ACHN (cell line): ENCODE data around the gene SLC16A4.
"Not testable (repeated sequence)": the region's sequence is repeated elsewhere in the genome, so short reads cannot be mapped to it uniquely, and the experiment has no call there.

Source experiments
- DNase-seq: peaks from one replicate; pipeline ENCODE4 v3.0.0-alpha.2; 2015
- in situ Hi-C: cut with HindIII; loops from 2 replicates; pipeline ENCODE4 v1.10.0; 2017; ENCODE audit warnings: low sequenced_read_pairs, low pct_ligation_motif_present, low pct_unique_long_range_greater_than_20kb

Gene SLC16A4

GRCh38 chr1:110390692-110391245, at the start of gene SLC16A4:
Gene SLC16A4 (minus strand): TSS chr1:110391026. CDS start chr1:110389323, 1,703 bp downstream.
- in situ Hi-C loops = no loop called here
- peak; percentile 73 for DNase-seq

DNA sequence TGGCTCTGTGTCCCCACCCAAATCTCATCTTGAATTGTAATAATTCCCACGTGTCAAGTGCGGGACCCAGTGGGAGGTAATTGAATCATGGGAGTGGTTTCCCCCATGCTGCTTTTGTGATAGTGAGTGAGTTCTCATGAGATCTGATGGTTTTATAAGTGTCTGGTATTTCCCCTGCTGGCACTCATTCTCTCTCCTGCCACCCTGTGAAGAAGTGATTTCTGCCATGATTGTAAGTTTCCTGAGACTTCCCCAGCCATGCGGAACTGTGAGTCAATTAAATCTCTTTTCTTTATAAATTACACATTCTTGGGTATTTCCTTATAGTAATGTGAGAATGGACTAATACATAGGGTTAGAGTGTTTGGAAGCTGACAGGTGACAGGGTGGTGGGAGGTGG, 49.0 kb upstream of the SLC16A4 start:
- in situ Hi-C loops, DNase-seq: not testable (repeated sequence)

GRCh38 chr1:110438893-110439292, 48.1 kb upstream of the SLC16A4 start:
- no peak for DNase-seq
- in situ Hi-C loops = no loop called here

DNA sequence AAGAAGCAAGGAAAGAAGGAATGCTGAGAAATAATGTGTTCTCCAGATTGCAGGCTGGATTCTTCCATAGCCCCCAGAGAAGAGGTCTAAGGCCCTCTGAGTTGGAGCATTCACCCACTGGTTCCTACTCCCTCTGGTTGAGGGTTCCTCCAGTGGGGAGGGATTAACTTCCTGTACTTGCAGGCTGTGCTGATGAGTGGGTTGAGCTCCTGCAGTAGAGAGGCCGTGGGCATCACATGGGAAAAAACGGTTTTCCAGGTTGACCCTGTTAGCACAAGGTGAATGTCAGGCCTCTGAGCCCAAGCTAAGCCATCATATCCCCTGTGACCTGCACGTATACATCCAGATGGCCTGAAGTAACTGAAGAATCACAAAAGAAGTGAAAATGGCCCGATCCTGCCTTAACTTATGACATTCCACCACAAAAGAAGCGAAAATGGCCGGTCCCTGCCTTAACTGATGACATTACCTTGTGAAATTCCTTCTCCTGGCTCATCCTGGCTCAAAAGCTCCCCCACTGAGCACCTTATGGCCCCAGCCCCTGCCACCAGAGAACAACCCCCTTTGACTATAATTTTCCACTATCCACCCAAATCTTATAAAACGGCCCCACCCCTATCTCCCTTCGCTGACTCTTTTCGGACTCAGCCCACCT, 46.9 kb upstream of the SLC16A4 start:
- DNase-seq, in situ Hi-C loops: not testable (repeated sequence)

DNA sequence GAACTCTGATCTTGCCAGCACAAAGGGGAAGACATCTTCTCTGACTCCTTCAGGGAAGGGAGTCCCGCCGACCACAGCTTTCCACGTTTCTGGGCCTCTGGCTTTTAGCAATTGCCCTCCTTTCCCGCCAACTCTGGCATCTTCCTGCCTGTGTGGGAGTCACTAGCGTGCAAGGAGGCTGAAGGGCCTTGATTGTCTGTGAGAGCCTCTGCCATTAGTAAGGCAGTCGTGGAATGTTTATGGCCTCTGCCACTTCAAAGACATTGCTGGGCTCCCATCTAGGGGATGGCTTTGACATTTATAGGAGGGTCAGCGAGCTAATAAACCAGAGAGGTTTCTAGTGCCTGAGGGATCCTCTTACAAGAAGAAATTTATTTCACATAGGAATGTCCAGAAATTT, 45.8 kb upstream of the SLC16A4 start:
- no peak for DNase-seq
- in situ Hi-C loops = no loop called here

DNA sequence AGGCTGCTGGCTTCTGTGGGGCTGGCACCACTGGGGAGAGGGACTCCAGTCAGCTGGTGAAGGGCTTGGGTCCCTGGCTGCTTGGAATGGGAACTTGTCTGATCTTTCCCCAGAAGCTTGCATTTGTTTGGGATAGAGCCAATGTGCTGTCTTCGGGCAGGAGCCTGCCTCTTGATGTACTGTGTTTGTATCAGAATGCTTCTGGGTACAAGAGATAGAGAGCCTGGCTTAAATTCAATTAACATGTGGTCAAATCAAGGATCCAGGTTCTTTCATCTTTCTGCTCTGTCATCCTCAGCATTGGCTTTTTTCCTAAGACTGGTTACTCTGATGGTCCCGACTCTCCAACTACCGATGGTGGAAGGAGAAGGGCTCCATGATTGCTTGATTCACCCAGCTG, 44.1 kb upstream of the SLC16A4 start:
- in situ Hi-C loops = no loop called here
- no peak for DNase-seq

DNA sequence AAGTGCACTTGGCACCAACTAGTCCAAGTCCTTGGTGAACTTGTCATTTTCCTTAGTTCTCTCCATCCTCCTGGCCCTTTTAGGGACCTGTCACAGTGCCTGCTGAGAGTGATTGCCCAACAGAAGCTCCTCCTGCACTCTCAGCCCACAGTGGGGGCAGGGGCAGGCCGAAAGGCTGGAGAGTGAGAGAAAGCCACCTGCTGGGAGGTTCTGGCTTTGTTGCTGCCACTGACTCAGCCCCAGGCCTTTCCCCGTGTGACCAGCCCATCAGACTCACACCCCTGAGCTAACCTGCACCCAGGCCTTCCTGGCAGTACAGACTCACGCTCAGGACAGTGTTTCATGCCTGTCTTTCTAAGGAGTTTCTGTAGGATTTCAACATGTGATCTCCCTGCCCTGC, 43.0 kb upstream of the SLC16A4 start:
- DNase-seq = peak; percentile 70

DNA sequence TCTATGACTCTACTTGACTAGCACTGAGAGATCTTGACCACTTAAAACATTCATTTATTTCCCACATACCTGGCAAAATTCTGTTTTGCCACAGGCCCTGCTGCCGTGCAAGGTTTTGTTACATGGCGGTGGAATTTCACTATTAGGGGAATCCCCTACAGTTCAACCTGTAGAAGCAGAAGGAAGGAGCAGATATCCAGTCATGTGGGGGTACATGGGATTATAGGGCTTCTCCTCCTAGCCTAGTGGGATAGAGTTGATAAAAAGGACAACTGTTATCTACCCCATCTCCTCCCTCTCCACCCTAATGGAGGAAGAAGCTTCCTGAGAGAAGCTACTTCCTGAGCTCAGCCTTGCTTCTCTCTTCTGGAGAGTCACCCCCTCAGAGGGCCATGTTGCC, 42.4 kb upstream of the SLC16A4 start:
- in situ Hi-C loops = no loop called here
- no peak for DNase-seq

More for the DNA sequence above, 43.0 kb upstream of the SLC16A4 start:
- in situ Hi-C loops = no loop called here

DNA sequence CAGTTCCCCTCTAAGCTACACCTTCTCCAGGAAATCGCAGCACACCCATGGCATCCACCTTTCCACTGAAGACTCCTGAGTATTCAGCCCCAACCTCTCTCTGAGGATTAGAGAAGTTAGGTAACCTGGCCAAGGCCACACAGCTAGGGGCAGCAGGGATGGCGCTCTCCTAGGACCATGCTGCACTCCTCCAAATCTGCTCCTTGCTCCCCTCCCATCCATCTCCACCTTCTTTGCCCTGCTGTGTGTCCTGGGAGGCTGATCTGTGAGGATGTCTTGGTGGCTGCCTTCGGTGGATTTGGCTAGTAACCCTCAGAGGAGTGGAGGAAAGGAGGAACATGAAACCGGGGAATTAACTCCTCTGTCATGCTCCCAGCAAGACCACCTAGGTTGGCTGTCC, 40.1 kb upstream of the SLC16A4 start:
- no peak for DNase-seq
- in situ Hi-C loops = no loop called here

DNA sequence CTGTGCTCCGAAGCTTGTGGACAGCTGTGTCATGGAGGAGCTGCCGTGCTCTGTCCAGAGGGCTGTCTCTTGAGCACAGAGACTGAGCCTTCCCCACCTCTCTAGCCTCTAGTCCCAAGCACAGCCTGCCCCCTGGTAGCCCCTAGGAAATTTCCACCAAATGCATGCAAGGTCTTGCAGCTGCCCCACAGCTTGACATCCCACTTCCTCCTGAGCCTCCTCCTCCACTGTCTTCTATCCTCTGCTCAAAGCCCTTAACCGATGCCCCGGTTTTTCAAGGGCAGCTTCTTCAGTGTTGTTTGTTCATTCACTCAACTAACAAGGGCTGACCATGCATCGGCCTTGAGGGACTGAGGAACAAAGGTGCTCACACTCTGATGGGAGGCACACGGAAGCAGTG, 39.5 kb upstream of the SLC16A4 start:
- in situ Hi-C loops = no loop called here
- no peak for DNase-seq

GRCh38 chr1:110428946-110429345, 38.1 kb upstream of the SLC16A4 start:
- in situ Hi-C loops = no loop called here

GRCh38 chr1:110426854-110427253, 36.0 kb upstream of the SLC16A4 start:
- no peak for DNase-seq
- in situ Hi-C loops = no loop called here

More at GRCh38 chr1:110428946-110429345, 38.1 kb upstream of the SLC16A4 start:
- no peak for DNase-seq

- in situ Hi-C loops = no loop called here
- no peak for DNase-seq
Observed at GRCh38 chr1:110425612-110426152, 34.9 kb upstream of the SLC16A4 start.

DNA sequence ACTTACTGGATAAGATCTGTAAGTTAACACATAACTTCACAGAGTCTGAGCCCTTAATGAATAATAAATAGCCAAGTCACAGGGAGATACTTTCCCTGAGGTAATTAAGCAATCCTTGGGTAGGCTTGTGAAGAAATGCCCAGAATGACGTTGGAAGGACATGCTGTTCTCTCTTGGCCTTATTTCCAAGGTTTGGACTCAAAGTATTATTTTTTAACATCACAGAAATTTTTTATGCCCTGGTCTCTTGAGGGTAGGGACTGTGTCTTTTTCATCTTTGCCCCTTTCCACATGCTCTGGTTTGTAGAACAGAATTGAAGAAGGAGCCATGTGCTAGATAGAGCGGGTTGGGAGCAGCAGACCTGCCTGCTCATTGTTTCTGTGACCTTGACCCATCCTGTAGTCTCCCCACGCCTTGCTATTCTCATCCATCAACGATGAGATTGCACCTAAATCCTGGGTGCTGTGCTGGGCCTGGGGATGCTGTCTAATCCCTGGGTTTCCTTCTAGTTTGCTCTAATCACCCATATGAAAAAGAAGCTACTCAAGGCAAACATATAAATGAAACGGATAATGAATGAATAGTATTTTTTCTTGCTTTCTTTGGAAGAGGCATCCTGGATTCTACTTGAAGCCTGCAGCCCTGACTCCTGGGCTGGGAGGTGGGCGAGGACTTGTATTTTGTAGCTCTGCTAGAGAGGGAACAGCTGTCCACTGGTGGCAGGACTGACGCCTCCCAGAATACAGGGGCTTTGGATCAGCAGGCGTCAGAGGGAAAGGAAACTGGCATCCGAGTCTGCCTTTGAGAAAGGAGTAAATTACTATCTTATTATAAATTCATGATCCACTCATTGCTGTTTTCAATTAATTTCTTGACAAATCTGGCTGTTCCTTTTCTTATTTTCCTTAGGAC, 34.1 kb upstream of the SLC16A4 start:
- no peak for DNase-seq
- in situ Hi-C loops = no loop called here

DNA sequence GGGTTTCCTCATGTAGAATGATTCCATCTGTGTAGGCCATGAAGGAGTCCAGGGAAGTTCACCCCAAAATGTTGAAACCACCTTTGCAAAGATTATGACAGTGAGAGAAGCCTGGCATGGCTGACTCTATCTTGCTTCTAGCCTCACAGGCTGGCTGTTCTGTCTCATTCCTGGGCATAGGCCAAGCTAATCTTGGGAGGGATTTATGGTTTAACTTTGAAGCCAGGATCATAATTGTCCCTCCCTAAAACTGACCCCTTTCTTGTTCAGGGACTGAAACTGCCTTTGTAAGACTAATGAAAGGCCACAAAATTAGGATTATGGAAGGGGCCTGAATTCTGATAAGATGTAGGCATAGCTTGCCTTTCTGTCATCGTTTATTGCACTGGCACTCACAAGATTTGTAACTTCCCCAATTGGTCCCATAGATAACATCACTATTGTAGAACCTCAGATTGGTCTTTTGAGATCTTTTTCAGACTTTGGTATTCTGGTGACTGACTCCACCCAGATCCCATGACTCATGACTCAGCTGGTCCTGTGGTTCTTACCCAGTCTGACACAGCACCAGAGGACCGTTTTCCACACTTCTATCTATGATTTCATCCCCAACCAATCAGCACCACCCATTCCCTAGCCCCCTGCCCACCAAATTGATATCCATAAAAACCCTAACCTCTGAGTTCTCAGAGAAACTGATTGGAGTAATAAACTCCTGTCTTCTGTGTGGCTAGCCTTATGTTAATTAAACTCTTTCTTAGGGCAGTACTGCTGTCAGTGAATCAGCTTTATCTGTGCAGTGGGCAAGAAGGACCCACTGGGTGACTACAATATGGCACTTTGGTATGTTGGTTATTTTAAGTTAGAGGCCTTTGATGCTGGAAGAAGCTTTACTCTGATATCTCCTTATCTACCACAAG, 30.3 kb upstream of the SLC16A4 start:
- in situ Hi-C loops = no loop called here
- DNase-seq = no peak

GRCh38 chr1:110420023-110420662, 29.3 kb upstream of the SLC16A4 start:
- no peak for DNase-seq
- in situ Hi-C loops = no loop called here

GRCh38 chr1:110418729-110419128, 27.9 kb upstream of the SLC16A4 start:
- in situ Hi-C loops = no loop called here
- DNase-seq = no peak

DNA sequence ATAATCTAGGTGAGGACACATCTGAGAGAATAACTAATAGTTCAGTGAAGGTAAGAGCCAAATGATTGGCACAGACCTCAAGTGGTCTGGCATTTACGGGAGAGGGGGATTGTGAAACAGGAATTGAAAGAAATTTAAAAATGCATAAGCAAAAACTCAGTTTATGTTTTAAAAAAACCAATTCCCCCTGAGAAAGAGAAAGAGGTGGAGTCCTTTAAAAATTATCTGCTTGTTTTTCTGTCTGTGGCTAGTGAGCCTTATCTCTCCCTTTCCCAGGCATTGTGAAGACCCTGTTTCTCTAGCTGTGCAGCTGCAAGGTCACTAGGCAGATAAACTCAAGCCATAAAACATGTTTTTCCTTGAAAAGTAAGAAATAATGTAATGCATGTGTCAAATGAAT, 22.2 kb upstream of the SLC16A4 start:
- DNase-seq, in situ Hi-C loops: not testable (repeated sequence)
